Posterior cingulate gyrus (tissue), 11 donors: ENCODE results near the gene LRATD1.

Experiments used
- DNase-seq, 10 donors: peaks; one replicate each; pipeline versions ENCODE4 v3.0.0 to v3.0.0-alpha.2; 2020 to 2021; ENCODE audit warnings: mixed read lengths in 3 of 10
- intact Hi-C: fragments of 100-400 bp; cut with DNase I; formaldehyde crosslinking; loops from one replicate; pipeline ENCODE4 v1.15.1; 2023

Gene LRATD1

GRCh38 chr2:14633061-14633460 lies 544 bp downstream of the LRATD1 start:
- intact Hi-C loops, result loop anchor here (10.0 kb wide), 1 partner anchor 532 kb away; no protein-coding TSS in a partner anchor

GRCh38 chr2:14633461-14634181 lies 1.1 kb downstream of the LRATD1 start:
- peak in 8 of 10 donors; percentile 13 to 86 (median 24) for DNase-seq
- intact Hi-C loops, result loop anchor here (10.0 kb wide), 1 partner anchor 531 kb away; no protein-coding TSS in a partner anchor

More at GRCh38 chr2:14633061-14633460, 544 bp downstream of the LRATD1 start:
- DNase-seq, result peak in 5 of 10 donors; percentile 10 to 80 (median 64)

- intact Hi-C loops, result loop anchor here (10.0 kb wide), 1 partner anchor 531 kb away; no protein-coding TSS in a partner anchor
- DNase-seq, result no peak
Observed at GRCh38 chr2:14634182-14634488, 1.6 kb downstream of the LRATD1 start.

- peak; percentile 61 to 97 (median 82) for DNase-seq
- intact Hi-C loops, result loop anchor here (5.0 to 10.0 kb wide), 2 partner anchors 530 to 943 kb away; no protein-coding TSS in a partner anchor
Observed at GRCh38 chr2:14634489-14635390, 2.2 kb downstream of the LRATD1 start.

GRCh38 chr2:14635391-14635871 lies 2.9 kb downstream of the LRATD1 start:
- intact Hi-C loops, result loop anchor here (5.0 to 10.0 kb wide), 2 partner anchors 529 to 942 kb away; no protein-coding TSS in a partner anchor
- DNase-seq, result peak; percentile 63 to 97 (median 78)

- intact Hi-C loops, result loop anchor here (5.0 to 10.0 kb wide), 2 partner anchors 526 to 939 kb away; no protein-coding TSS in a partner anchor
Observed at GRCh38 chr2:14638488-14638887, 6.0 kb downstream of the LRATD1 start.

GRCh38 chr2:14641116-14641515 lies 8.6 kb downstream of the LRATD1 start:
- no peak for DNase-seq
- intact Hi-C loops, result no loop called here

More at GRCh38 chr2:14638488-14638887, 6.0 kb downstream of the LRATD1 start:
- DNase-seq, result no peak

- no peak for DNase-seq
- intact Hi-C loops, result no loop called here
Observed at GRCh38 chr2:14642499-14642898, 10.0 kb downstream of the LRATD1 start.

- intact Hi-C loops, result no loop called here
- no peak for DNase-seq
Observed at GRCh38 chr2:14647714-14648113, 15.2 kb downstream of the LRATD1 start.

GRCh38 chr2:14650066-14650465 lies 17.5 kb downstream of the LRATD1 start:
- intact Hi-C loops, result no loop called here
- DNase-seq, result no peak

GRCh38 chr2:14654835-14655282 lies 22.3 kb downstream of the LRATD1 start:
- intact Hi-C loops, result no loop called here
- no peak for DNase-seq

GRCh38 chr2:14656146-14656545 lies 23.6 kb downstream of the LRATD1 start:
- intact Hi-C loops, result no loop called here
- DNase-seq, result no peak

GRCh38 chr2:14661163-14661562 lies 28.6 kb downstream of the LRATD1 start:
- intact Hi-C loops, result no loop called here

GRCh38 chr2:14673351-14673875 lies 40.9 kb downstream of the LRATD1 start:
- intact Hi-C loops, result no loop called here
- peak in 4 of 10 donors; percentile 13 to 79 (median 71) for DNase-seq

More at GRCh38 chr2:14661163-14661562, 28.6 kb downstream of the LRATD1 start:
- no peak for DNase-seq

GRCh38 chr2:14675489-14675888 lies 43.0 kb downstream of the LRATD1 start:
- intact Hi-C loops, result no loop called here
- DNase-seq, result no peak

- no peak for DNase-seq
- intact Hi-C loops, result no loop called here
Observed at GRCh38 chr2:14676371-14676770, 43.9 kb downstream of the LRATD1 start.

- DNase-seq, result no peak
- intact Hi-C loops, result no loop called here
Observed at GRCh38 chr2:14677039-14677438, 44.5 kb downstream of the LRATD1 start.

GRCh38 chr2:14678761-14679160 lies 46.2 kb downstream of the LRATD1 start:
- no peak for DNase-seq
- intact Hi-C loops, result no loop called here

- no peak for DNase-seq
- intact Hi-C loops, result no loop called here
Observed at GRCh38 chr2:14681608-14682007, 49.1 kb downstream of the LRATD1 start.
